HG03571 (cell line): Measurements from ENCODE around the gene NLGN4X.

ENCODE experiments used
- ATAC-seq: cut with Tn5 transposase; IDR thresholded peaks from one replicate; pipeline ENCODE4 v1.9.1; 2021; ENCODE audit not compliant: unreplicated experiment

NLGN4X gene

GRCh38 chrX:5876984-5877596, 351.6 kb downstream of the NLGN4X start:
- no peak for ATAC-seq

GRCh38 chrX:5870238-5870637, 358.4 kb downstream of the NLGN4X start:
- no peak for ATAC-seq

- ATAC-seq = no peak
Observed at GRCh38 chrX:5869786-5870185, 358.9 kb downstream of the NLGN4X start.

GRCh38 chrX:5867778-5868177, 360.9 kb downstream of the NLGN4X start:
- ATAC-seq = no peak

GRCh38 chrX:5857232-5857631, 371.4 kb downstream of the NLGN4X start:
- no peak for ATAC-seq

- no peak for ATAC-seq
Observed at GRCh38 chrX:5852941-5853340, 375.7 kb downstream of the NLGN4X start.

- no peak for ATAC-seq
Observed at GRCh38 chrX:5842601-5843000, 386.1 kb downstream of the NLGN4X start.
